ENCODE results near the gene ADAT1.

- TF ChIP-seq POLR2AphosphoS5 (IDR thresholded peaks at IDR 0.05) = no peak
- TF ChIP-seq CTCF (IDR thresholded peaks at IDR 0.05 in 8 of 11, conservative IDR thresholded peaks at IDR 0.05 in 3 of 11) = no peak
- TF ChIP-seq POLR2A (IDR thresholded peaks at IDR 0.05) = no peak
Observed at GRCh38 chr16:75579281-75579834, 43.7 kb downstream of the ADAT1 start.

Data from spleen (tissue), 7 donors.